DOHH2 (cell line): ENCODE results near the gene TMEM239.

Experiments
- CTCF ChIP-seq: fragments of 200-600 bp; sonication (generic); IDR thresholded peaks from one replicate; pipeline ENCODE4 v1.5.1; 2014; ENCODE audit warnings: antibody characterized with exemption, mild to moderate bottlenecking, low read depth, low read length; ENCODE audit not compliant: poor library complexity, severe bottlenecking
- EZH2phosphoT487 ChIP-seq: fragments of 200-600 bp; sonication (generic); IDR thresholded peaks from 2 replicates; pipeline ENCODE4 v1.6.1; 2017; ENCODE audit warnings: borderline replicate concordance, mild to moderate bottlenecking, antibody characterized with exemption, low read length, moderate library complexity, mixed read lengths

DNA sequence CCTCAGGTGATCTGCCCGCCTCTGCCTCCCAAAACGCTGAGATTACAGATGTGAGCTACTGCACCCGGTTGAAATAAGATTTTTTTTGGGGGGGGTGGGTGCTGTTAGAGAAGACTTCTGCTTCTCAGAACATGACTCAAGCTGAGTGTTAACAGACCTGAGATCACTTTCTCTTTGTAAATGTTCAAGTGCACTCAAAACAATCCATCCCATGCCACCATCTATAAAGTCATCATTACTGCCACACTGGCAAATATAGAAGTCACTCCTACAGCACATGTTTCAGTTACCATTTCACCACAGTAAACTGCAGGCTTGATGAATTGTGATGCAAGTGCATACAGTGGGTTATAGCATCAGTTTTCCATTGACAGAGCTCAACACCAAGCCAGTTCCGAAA is 33.4 kb downstream of the TMEM239 start:
- TF ChIP-seq CTCF, result no peak
- no peak for TF ChIP-seq EZH2phosphoT487
